GM12878 (cell line): ENCODE data around the gene SLC4A1. TPM values are rescaled to one million over a fixed set of nuclear protein-coding genes. Genes with fewer than 3 reads are reported as not detected.
A peak's percentile ranks its signal among the peaks of the same experiment; 100 is the strongest.

ENCODE experiments used
- ATAC-seq: fragments of 200-7000 bp; cut with Tn5 transposase; 3 replicates; pipeline ENCODE4 v1.9.1; 2020; ENCODE audit warnings: mild to moderate bottlenecking, moderate library complexity
- BruUV-seq: library from RNA; stranded (reverse); fragments of 400-500 nt; replicated peaks from 2 replicates; lab custom pipeline; 2021; lab: Mats Ljungman, UMichigan
- CTCF ChIA-PET: fragments of 300-600 bp; sonication (Branson Sonifier 250); formaldehyde crosslinking; extraction: SDS; loops from one replicate; lab custom pipeline; 2021; ENCODE audit warnings: inconsistent platforms; lab: Yijun Ruan, JAX
- POLR2A ChIA-PET: fragments of 350-600 bp; formaldehyde crosslinking; extraction: SDS; loops from one replicate; lab custom pipeline; 2021; ENCODE audit warnings: inconsistent platforms; lab: Charles Lee
- RAD21 ChIA-PET: fragments of 300-600 bp; sonication (Branson Sonifier 250); formaldehyde crosslinking; loops from one replicate; lab custom pipeline; 2023; ENCODE audit warnings: antibody characterized with exemption; ENCODE audit not compliant: unreplicated experiment; lab: Charles Lee
- SMC1A ChIA-PET: fragments of 300-600 bp; sonication (Branson Sonifier 250); formaldehyde crosslinking; loops from one replicate; lab custom pipeline; 2023; ENCODE audit not compliant: unreplicated experiment, uncharacterized antibody; lab: Charles Lee
- DNase-seq: peaks from one replicate; pipeline ENCODE4 v3.0.0-alpha.2; 2011; ENCODE audit warnings: low read depth, low spot score
- FAIRE-seq: peaks from 3 replicates; lab custom pipeline; 2011; peaks lifted over from hg19 to GRCh38; lab: Jason Lieb, UNC
- H2AFZ ChIP-seq: 2 replicates; pipeline ENCODE4 v1.6.0; 2011; ENCODE audit warnings: low read depth, low read length, control low read depth; ENCODE audit not compliant: control insufficient read depth
- H3K27ac ChIP-seq: 2 replicates; pipeline ENCODE4 v1.5.1; 2011; ENCODE audit warnings: control low read depth; ENCODE audit not compliant: control insufficient read depth, insufficient read depth
- H3K27me3 ChIP-seq, 2 experiments: replicated peaks in 1 of 2; 2 replicates each; pipeline versions ENCODE4 v1.6.0 to v1.6.1; 2011; ENCODE audit warnings: low read length in 1 of 2; ENCODE audit not compliant: control insufficient read depth in 2 of 2, insufficient read depth in 2 of 2
- H3K36me3 ChIP-seq, 2 experiments: 2 replicates each; pipeline ENCODE4 v1.5.1; 2011; ENCODE audit warnings: low read length in 1 of 2; ENCODE audit not compliant: control insufficient read depth in 2 of 2, insufficient read depth in 2 of 2
- H3K4me1 ChIP-seq: 2 replicates; pipeline ENCODE4 v1.6.1; 2011; ENCODE audit warnings: mild to moderate bottlenecking, low read length, moderate library complexity, mixed read lengths; ENCODE audit not compliant: control insufficient read depth, insufficient read depth
- H3K4me2 ChIP-seq: 2 replicates; pipeline ENCODE4 v1.6.0; 2011; ENCODE audit warnings: control low read depth; ENCODE audit not compliant: control insufficient read depth, insufficient read depth
- H3K4me3 ChIP-seq: fragments of 200-600 bp; sonication (generic); 2 replicates; pipeline ENCODE4 v1.5.1; 2016
- H3K79me2 ChIP-seq: 2 replicates; pipeline ENCODE4 v1.6.0; 2011; ENCODE audit warnings: low read length; ENCODE audit not compliant: control insufficient read depth, insufficient read depth
- H3K9ac ChIP-seq: 2 replicates; pipeline ENCODE4 v1.8.0; 2011; ENCODE audit warnings: low read length, control low read depth, mixed read lengths; ENCODE audit not compliant: control insufficient read depth, insufficient read depth
- H3K9me3 ChIP-seq: replicated peaks from 3 replicates; pipeline ENCODE4 v1.5.1; 2011; ENCODE audit warnings: mild to moderate bottlenecking, low read length; ENCODE audit not compliant: control insufficient read depth, insufficient read depth
- H4K20me1 ChIP-seq: 2 replicates; pipeline ENCODE4 v1.6.0; 2011; ENCODE audit not compliant: control insufficient read depth, insufficient read depth
- BCL3 ChIP-seq: IDR thresholded peaks from 2 replicates; pipeline ENCODE4 v1.6.1; 2011; ENCODE audit warnings: borderline replicate concordance, low read depth, mild to moderate bottlenecking, moderate library complexity, low read length; ENCODE audit not compliant: insufficient read depth, poor library complexity, severe bottlenecking
- EP300 ChIP-seq, 2 experiments: fragments of 150-350 bp in 1 of 2; IDR thresholded peaks; 2 replicates each; pipeline ENCODE4 v1.6.1; 2011 to 2012; ENCODE audit warnings: low read depth in 2 of 2, low read length in 2 of 2, borderline replicate concordance in 1 of 2, improper control_type of control experiment in 1 of 2, inconsistent platforms in 1 of 2; ENCODE audit not compliant: control insufficient read depth in 1 of 2
- GABPA ChIP-seq: IDR thresholded peaks from 2 replicates; pipeline ENCODE4 v1.6.1; 2014; ENCODE audit warnings: antibody characterized with exemption, low read depth, mild to moderate bottlenecking, inconsistent platforms
- HDAC6 ChIP-seq: fragments of 200-600 bp; sonication (generic); IDR thresholded peaks from one replicate; pipeline ENCODE4 v1.8.0; 2017; ENCODE audit warnings: antibody characterized with exemption; ENCODE audit not compliant: unreplicated experiment
- POLR2AphosphoS5 ChIP-seq: IDR thresholded peaks from 2 replicates; pipeline ENCODE4 v1.6.1; 2011; ENCODE audit warnings: mild to moderate bottlenecking, low read length, inconsistent platforms
- RELA ChIP-seq: fragments of 450-650 bp; IDR thresholded peaks from 2 replicates; pipeline ENCODE4 v1.8.0; 2014; ENCODE audit warnings: borderline replicate concordance; ENCODE audit not compliant: partially characterized antibody
- SUZ12 ChIP-seq: fragments of 200-600 bp; sonication (generic); IDR thresholded peaks from one replicate; pipeline ENCODE4 v1.6.1; 2018; ENCODE audit warnings: antibody characterized with exemption, mild to moderate bottlenecking; ENCODE audit not compliant: unreplicated experiment
- WRNIP1 ChIP-seq: IDR thresholded peaks from 2 replicates; pipeline ENCODE4 v1.6.1; 2011; ENCODE audit warnings: low read depth, low read length, improper control_type of control experiment, borderline replicate concordance
- ZNF217 ChIP-seq: fragments of 450-650 bp; IDR thresholded peaks from 2 replicates; pipeline ENCODE4 v1.6.1; 2017; ENCODE audit warnings: antibody characterized with exemption, mild to moderate bottlenecking
- WGBS: methylation state at CpG from one replicate; pipeline ENCODE4 v1.1.6; 2016; ENCODE audit warnings: low lambda C conversion rate; ENCODE audit not compliant: insufficient replicate concordance, insufficient coverage; ENCODE audit errors: missing lambda C conversion rate; 5-methylcytosine and 5-hydroxymethylcytosine counted together
- in situ Hi-C: fragments of 300-500 bp; cut with MboI; formaldehyde crosslinking; loops from 9 replicates; pipeline ENCODE4 v1.14.3; 2018; ENCODE audit warnings: mixed read lengths
- intact Hi-C: fragments of 100-400 bp; cut with micrococcal nuclease; formaldehyde crosslinking; loops from one replicate; pipeline ENCODE4 v1.14.2; 2022; ENCODE audit not compliant: unreplicated experiment
- polyA plus RNA-seq, 11 experiments: library from polyadenylated mRNA; depleted of rRNA in 4 of 11; unstranded in 6 of 11; stranded (reverse) in 5 of 11; fragments of >200 nt; fragmentation: Nextera tagmentation in 4 of 11; fragmentation: Illumina TruSeq in 1 of 11; extraction: Ambion mirVana in 4 of 11; extraction: Trizol in 1 of 11; gene quantifications; 1 replicate in 1 of 11; 2 replicates in 10 of 11; pipeline versions ENCODE4 v1.2.1 to v1.2.3, GENCODE V29; 2011 to 2016; ENCODE audit warnings: inconsistent platforms in 2 of 11, missing spikeins in 2 of 11, low read depth in 1 of 11
- total RNA-seq, 4 experiments: library from RNA; depleted of rRNA in 3 of 4; stranded (reverse); fragments of >200 nt in 3 of 4; fragmentation: Illumina TruSeq in 1 of 4; extraction: Trizol in 1 of 4; gene quantifications; 2 replicates each; pipeline versions ENCODE4 v1.2.1 to v1.2.3, GENCODE V29; 2013 to 2021

SLC4A1 gene
- total and polyA plus RNA-seq, 10 of the 15 experiments (the other 5 are each of a cell fraction or from before 2014, with no cell fraction given), result 0.03 TPM; not detected in 9

GRCh38 chr17:44205962-44206824 is 61.7 kb downstream of the SLC4A1 start (continued):
- TF ChIP-seq WRNIP1 (no peak), RELA (no peak)

GRCh38 chr17:44204441-44204882 is 63.5 kb downstream of the SLC4A1 start:
- no peak overlapping the region for H3K9ac ChIP-seq
- CTCF ChIA-PET, result interaction anchor here (0.8 to 5.6 kb wide), 21 partner anchors 9 to 319 kb away, joined by 3 to 43 read pairs (median 4); partner anchors contain the start of gene GRN
- no peak overlapping the region for H3K4me2 ChIP-seq

More at GRCh38 chr17:44204441-44204882, 63.5 kb downstream of the SLC4A1 start:
- Histone ChIP-seq H3K79me2 (peaks cover 9% of the 10 kb centered on the region), H3K4me1 (peaks cover 11% of the 10 kb centered on the region), H3K4me3 (no peak overlapping the region), H3K27ac (no peak overlapping the region), H3K36me3 (peaks cover 16 to 18% of the 10 kb centered on the region in 2 experiments; a peak in 3 of 4 replicates), H3K9me3 (no peaks in the 10 kb centered on the region), H4K20me1 (peaks cover under 1% of the 10 kb centered on the region; the same call in 1 of the 2 replicates), H2AFZ (no peak overlapping the region), H3K27me3 (no peaks in the 10 kb centered on the region)
- no peak for DNase-seq
- SMC1A ChIA-PET, result interaction anchor here (0.9 to 2.0 kb wide), 8 partner anchors 17 to 143 kb away, joined by 3 to 15 read pairs (median 4); partner anchors contain the start of genes GRN, SLC25A39 and TMUB2
- no peak for TF ChIP-seq HDAC6
- TF ChIP-seq POLR2AphosphoS5, result peak; percentile 44; the same call in 1 of the 2 replicates
- TF ChIP-seq BCL3, result no peak
- TF ChIP-seq EP300 (IDR thresholded peaks at IDR 0.05; ENCODE audit: borderline replicate concordance in 1 of 2, control insufficient read depth in 1 of 2, low read depth in 2 of 2, low read length in 2 of 2), result no peak
- no peak for TF ChIP-seq GABPA
- TF ChIP-seq SUZ12, result no peak
- TF ChIP-seq ZNF217, result no peak
- in situ Hi-C loops (loop anchor here (5.0 to 25.0 kb wide), 2 partner anchors 123 to 308 kb away; partner anchors contain the start of gene GPATCH8), intact Hi-C loops (loop anchor here (5.0 kb wide), 1 partner anchor 143 kb away; the partner anchor contains the start of gene GRN)
- BruUV-seq, result no TSS peak
- RAD21 ChIA-PET, result interaction anchor here (1.3 to 2.2 kb wide), 5 partner anchors 12 to 261 kb away, joined by 5 to 6 read pairs (median 6); no protein-coding TSS in a partner anchor
- FAIRE-seq, result no peak
- POLR2A ChIA-PET, result interaction anchor here (4.7 to 4.9 kb wide), 2 partner anchors 13 to 18 kb away, joined by 12 to 30 read pairs; partner anchors contain the start of gene TMUB2
- 86% methylated on average over 5 of the region's 5 CpGs for WGBS
- ATAC-seq, result no peak
